Measurements from ENCODE around the gene ACOT7.
"Not testable (repeated sequence)": the region's sequence is repeated elsewhere in the genome, so short reads cannot be mapped to it uniquely, and the experiment has no call there.

The ACOT7 gene, protein sequence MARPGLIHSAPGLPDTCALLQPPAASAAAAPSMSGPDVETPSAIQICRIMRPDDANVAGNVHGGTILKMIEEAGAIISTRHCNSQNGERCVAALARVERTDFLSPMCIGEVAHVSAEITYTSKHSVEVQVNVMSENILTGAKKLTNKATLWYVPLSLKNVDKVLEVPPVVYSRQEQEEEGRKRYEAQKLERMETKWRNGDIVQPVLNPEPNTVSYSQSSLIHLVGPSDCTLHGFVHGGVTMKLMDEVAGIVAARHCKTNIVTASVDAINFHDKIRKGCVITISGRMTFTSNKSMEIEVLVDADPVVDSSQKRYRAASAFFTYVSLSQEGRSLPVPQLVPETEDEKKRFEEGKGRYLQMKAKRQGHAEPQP

DNA sequence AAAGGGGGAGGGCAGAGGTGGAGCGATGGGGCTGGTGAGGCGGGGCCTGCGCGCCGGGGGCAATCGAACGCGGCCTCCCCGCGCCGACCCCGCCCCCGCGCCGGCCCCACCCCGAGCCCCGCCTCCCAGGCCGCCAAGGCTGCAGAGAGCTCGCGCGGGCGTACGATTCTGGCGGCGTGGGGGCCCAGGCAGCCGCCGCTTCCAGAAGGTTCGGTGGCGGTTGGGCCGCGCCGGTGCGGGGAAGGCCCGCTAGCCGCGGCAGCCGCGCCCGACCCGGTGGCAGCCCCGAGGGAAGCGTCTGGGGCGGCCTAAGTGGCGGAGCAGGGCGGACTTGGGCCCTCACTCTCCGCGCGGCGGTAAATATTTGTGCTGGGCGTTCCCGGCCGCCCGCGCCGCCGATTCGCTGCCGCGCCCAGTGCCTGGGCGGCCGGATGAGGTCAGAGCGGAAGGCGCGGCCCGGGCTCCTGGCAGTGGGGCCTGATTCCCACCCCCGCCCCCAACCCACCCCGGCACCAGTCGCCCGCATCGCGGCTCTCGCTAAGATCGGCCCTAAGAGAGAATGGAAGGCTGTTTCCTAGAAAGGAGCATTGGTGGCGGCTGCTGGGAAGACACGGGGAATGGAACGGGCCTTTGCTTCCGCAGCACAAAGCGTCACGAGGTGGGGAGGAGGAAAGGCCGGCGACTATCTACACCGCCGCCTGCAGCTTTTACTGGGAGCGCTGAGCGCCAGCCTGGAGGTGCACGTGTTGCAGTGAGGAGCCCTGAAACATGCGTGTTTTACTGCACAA is at the start of gene ACOT7:
Gene ACOT7 (minus strand): TSS at position 368 of the 788 bp plus-strand sequence. CDS start 368 bp downstream, outside the sequence.
- DNase-seq: peak; percentile 88

DNA sequence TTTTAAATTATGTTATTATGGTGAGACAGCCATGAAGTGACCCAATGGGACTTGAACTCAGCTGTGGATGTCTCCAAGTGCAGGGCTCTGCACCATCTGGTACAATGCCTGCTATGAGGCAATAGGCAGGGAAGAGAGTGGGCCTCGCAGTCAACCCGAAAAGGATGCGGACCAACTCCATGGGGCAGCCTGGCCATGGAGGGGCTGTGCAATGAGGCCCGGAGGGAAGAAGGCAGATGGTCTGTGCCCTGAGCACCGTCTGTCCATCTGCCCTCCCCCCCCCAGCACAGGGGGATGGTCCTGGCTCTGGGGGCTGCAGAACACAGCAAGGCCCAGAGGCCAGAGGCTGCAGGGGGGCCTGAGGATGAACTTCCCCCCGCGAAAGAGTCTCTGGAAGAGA is 48.0 kb upstream of the ACOT7 start:
- DNase-seq: no peak

DNA sequence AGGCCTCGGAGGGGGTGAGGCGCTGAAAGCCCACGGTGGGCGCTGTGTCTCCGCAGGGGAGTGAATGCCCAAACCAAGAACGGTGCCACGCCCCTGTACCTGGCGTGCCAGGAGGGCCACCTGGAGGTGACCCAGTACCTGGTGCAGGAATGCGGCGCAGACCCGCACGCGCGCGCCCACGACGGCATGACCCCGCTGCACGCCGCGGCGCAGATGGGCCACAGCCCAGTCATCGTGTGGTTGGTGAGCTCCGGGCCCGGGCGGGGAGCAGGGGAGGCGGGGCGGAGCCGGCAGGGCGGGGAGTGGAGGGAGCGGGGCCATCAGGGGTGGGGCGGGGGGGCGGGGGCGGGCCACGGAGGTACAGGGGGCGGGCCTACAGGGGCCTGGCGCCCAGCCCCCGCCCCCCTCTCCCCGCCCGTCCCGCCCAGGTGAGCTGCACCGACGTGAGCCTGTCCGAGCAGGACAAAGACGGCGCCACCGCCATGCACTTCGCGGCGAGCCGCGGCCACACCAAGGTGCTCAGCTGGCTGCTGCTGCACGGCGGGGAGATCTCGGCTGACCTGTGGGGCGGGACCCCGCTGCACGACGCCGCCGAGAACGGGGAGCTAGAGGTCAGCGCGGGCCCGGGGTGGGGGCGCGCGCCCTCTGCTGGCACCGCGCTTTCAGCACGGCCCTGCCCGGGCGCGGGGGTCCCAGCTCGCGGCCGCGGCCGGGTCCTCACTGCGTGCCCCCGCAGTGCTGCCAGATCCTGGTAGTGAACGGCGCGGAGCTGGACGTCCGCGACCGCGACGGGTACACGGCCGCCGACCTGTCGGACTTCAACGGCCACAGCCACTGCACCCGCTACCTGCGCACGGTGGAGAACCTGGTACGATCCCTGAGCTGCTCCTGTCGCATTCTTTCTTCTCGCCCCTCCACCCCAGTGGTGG is 46.9 kb upstream of the ACOT7 start:
- DNase-seq: peak; percentile 29

DNA sequence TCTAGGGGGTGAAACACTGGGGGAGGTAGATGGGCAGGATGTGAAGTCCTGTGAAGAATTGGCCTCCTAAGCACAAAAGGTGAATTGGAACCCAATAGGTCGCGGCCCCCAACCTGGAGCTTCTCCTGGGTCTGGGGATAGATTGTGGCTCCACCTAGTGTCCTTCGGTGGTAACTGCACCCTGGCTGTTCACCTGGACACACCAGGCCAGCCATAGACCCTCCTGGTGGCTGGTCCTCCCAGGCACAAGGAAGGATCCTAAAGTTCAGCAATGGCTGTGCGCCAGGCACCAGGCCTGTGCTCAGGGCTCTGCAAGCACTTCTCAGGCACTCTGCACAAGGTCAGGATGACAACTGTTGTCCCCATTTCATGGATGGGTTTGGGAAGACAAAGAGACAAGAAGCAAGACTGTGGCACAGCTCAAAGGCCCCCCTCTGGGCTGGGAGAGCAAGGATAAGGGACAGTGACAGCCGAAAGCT is 44.5 kb upstream of the ACOT7 start:
- peak; percentile 42 for DNase-seq

DNA sequence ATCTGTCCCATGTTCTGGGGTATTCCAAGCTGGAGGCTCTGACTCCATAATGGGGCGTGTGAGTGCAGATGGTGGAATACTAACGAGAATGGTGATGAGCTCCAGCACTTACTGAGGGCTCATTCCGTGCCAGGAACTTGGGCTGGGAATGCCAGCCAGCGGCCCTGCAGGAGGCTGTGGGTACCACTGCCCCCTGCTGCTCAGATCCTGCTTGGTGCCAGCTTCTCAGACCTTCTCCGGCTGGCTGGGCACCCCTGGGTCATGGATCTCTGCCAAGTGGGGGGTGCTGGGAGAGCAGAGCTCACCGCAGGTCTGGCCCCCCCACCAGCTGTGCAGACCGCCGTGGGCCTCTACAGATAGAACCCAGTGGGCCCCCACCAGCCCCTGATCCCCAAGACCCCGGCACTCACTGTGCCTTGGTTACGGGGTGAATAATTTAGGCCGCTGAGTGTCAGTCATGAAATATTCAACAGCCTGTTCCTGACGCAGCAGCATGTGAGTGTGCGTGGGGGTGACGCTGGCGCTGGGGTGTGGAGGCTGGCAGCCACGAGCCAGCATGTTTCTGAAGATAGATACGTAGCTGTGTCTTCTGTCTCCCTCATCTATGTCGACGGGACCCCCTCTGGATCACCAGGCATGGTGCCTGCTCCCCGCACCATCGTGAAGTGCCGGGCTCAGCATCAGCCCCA is 43.6 kb upstream of the ACOT7 start:
- not testable (repeated sequence) for DNase-seq

DNA sequence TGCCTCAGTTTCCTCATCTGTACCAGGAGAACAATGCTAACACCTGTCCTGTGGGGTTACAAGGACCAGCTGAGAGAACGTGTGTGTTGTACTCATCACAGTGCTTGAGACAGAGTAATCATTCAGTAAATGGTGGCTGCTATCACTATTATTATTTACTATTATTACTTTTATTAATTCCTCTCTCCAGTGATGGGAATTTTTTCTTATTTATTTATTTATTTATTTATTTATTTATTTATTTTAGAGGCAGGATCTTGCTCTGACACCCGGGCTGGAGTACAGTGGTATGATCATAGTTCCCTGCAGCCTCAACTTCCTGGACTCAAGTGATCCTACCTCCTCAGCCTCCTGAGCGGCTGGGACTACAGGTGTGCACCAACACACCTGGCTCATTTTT is 42.7 kb upstream of the ACOT7 start:
- not testable (repeated sequence) for DNase-seq

DNA sequence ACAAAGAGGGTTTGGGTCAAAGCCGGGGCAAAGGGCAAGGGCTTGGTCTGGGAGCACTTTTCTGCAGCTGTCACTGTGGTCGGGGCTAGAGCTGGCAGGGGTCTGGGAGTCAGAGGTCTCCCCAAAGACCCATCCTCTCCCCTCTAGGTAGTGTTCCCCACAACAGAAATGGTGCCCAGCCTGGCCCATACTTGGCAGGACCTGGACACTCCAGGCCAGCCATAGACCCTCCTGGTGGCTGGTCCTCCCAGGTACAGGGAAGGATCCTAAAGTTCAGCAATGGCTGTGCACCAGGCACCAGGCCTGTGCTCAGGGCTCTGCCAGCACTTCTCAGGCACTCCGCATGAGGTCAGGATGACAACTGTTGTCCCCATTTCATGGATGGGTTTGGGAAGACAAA is 42.0 kb upstream of the ACOT7 start:
- DNase-seq: no peak

DNA sequence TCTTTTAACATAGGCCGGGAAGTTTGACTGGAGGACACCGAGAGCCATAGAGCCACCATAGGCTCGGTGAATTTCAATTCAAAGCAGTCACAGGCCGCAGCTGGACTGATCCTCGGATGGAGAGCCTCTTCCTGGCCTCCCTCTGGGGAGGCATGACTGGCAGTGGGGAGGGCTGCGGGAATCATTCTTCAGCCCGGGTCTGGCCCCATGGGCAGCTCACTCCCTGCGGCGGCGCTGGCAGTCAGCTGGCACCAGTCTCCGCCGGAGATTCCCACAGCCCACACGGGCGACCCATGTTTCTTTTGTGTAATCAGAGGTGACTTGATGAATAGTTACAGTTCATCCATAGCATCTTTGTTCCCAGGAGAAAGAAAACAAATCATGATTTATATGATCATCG is 41.6 kb upstream of the ACOT7 start:
- DNase-seq: no peak

DNA sequence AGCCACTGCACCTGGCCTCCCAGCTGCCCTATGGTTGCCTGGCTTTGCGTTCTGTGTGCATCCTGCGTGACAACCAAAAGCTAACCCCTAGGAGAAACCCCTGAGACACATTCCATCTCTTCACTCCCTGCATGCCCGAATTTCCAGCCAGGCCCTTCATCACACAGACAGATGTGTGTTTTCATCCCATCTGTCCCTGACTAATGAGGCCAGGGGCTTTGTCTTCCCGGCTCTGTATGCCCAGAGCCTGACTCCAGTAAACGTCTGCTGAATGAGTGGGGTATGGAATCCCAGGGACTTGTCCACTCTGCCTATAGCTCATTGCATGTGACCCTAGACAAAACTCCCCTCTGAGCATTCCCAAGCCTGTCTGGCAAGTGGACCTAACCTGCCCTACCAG is 40.6 kb upstream of the ACOT7 start:
- no peak for DNase-seq

DNA sequence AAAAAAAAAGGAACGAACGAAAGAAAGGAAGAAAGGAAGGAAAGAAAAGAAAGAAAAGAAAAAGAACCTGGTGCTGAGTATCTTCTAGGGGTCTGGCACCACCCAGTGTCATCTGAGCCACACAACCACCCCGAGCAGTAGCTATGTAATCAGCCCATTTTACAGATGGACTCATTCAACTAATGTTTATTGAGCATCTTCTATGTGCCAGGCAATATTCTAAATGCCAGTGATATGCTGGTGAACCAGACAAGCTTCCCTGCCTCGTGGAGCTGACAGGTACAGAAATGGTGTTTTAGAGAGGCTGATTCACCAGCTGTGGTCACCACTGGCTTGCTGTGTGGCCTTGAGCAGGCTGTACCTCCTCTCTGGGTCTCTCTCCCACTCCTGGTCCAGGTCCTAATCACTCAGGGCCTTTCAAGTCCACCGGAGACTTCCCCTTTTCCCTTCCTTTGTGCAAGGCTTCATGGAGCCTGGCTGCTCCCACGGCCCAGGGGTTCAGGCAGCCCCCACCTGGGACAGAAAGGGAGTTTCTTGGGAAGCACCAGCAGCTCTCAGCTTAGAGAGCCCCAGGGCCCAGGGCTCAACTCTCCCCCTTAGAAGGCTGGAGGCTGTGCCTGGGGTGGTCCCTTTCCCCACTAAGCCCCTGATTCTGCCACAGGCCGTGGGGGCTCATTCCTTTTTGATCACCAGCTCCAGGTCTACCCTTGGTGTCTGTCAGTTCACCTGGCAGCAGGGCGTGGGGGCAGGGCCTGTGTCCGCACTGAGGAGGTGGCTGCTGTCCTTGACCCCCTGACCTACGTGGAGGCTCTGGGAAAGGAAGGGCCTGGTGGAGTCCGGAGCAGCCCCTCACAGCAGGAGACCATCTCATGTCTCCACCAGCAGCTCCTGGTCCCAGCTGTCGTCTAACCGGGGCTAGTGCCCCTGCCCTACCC is 38.3 kb upstream of the ACOT7 start:
- not testable (repeated sequence) for DNase-seq

DNA sequence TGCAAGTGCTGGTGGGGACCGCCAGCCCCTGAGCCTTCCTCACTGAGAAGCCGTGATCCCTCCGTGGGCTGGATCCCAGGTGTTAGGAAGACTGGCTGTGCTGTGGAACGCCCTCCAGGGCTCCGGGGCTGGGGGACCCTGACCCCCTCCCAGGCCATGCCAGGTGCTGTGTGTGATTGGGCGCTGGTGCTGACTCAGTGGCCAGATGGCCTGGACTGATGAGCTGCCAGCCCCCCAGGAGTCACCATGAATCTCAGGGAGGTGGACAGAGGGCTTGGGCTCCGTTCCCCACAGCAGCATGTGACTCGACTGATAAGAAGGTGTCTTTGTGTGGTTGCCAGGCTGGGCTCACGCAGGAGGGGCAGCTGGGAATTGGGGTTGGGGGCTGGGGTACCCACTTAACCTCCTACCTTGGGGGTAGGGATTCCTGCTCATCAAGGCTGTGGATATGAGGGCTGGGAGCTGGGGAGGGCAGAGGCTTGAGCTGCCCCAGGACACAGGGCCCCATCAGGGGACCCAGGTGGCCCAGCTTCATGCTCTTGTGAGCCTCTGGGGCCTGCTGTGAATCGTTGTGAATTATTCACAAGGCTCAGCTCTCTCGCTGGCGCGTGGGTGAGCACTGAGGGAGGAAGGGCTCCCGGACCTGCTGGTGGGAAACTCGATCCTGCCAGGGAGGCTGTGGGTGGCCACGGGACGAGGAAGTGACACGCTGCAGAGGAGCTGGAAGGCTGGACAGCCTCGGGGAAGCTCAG is 36.3 kb upstream of the ACOT7 start:
- DNase-seq: not testable (repeated sequence)

DNA sequence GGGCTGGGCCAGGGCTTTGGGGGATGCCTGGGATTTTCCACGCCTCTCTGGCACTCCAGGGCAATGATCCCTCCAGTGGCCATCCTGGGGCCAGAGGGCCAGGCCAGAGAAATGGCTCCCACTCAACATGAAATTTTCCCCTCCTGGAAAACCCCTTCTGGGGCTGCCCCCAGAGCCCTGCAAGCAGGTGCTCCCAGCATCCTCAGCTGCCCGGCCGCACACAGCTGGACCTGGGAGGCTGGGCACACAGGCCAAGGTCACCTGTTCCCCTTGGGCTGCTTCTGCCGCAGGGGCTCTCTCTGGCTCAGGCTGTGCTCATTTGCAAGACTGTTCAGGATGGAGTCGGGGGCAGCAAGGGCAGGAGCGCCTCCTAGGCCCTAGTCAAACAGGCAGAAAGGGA is 34.9 kb upstream of the ACOT7 start:
- DNase-seq: not testable (repeated sequence)

DNA sequence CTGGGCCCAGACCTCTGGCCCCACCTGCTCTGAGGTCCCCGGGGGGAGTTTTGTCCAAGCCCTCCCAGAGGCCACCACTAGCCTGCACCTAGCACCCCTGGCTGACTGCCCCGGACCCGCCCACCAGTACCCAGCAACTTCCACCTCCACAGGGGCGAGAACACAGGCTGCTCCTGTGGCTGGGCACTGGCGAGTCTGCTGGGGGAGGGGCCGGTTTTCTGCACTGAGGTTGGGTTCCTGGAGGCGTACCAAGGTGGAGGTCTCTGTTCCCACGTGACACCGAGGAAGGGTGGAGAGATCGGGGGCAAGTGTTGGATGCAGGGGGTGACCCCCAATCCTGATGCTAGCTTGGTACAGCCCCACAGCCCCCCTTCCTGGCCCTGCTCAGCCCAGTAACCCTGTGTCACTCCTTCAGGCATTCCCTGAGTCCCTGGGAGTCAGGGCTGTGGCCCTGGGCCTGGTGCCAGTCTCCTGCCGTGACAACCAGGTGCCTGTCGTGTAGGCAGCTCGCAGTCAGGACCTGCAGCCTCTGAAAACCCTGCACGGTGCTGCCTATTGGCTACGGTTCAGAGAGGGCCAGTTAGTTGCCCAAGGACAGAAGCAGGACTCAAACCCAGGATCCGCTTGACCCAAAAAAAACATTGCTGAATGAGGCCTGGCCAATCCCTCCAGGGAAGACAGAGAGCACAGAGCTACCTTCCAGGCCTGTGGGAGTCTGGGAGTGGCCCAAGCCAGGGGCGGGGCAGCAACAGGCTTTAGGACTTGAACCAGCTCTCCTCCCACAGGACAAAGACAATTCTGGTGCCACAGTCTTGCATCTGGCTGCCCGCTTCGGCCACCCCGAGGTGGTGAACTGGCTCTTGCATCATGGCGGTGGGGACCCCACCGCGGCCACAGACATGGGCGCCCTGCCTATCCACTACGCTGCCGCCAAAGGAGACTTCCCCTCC is 34.1 kb upstream of the ACOT7 start:
- DNase-seq: no peak

DNA sequence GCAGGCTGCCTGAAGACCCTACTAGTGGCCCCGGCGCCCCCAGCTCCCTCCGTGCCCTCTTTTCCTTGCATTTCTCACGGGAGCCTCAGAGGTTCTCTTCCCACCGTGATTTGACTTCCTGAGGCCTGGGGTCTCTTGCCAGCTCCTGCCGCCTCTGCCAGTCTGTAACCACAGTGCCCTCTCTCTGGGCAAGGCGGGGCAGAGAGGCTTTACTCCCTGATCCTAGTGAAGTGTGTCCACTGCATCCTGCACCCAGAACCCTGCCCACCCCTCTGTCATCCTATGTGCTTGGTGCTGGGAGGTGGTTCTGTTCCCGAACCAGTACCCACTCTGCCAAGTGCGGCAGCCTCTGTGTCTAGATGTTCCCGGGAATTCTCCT is 33.4 kb upstream of the ACOT7 start:
- no peak for DNase-seq

DNA sequence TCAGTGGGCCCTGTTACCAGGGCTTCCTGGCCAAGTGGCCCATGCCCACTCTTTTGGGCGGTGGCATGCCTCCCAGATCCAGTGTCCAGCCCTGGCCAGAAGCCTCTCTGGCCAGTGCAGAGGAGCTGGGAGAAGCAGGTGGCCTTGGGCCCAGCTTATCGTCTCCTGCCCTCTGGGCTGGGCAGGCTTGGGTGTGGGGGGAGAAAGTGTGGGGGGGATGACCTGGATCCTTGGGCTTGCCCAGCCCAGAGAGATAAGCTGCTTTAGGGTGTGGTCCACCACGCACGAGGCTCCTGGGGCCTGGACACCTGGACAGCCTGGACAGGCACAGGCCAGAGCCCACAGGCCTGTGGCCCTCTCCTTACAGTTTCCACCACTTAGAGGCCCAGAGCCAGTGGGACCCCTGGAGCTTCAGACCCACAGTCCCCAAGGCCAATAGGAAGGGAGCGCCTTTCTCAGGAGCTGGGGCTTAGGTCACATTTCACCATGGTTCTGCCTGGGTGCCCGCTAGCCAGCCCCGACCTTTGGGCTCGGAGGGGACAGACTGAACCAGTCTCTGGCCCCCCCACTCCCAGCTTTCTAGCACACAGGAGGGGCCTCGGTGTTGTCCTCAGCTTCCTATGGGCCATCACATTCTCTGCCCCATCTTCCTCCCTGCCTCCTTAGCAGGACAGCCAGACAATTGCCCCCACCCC is 32.9 kb upstream of the ACOT7 start:
- no peak for DNase-seq

DNA sequence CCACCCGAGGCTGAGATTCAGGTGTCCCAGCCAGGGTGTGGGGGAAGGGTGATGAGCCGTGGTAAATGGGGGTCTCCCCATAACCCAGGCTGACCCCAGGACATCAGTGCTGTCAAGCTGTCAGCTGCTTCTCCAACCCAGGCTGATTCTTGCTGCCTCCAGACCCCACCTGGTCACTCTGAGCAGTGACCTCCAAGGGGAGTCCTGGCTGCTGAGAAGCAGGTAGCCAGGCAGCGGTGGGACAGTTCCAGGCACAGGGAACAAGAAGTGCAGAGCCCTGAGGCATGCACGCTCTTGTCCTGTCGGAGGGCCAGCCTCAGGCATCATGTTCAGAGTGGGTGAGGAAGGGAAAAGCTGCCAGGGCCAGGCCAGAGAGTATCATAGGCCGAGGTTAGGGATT is 32.1 kb upstream of the ACOT7 start:
- DNase-seq: no peak

DNA sequence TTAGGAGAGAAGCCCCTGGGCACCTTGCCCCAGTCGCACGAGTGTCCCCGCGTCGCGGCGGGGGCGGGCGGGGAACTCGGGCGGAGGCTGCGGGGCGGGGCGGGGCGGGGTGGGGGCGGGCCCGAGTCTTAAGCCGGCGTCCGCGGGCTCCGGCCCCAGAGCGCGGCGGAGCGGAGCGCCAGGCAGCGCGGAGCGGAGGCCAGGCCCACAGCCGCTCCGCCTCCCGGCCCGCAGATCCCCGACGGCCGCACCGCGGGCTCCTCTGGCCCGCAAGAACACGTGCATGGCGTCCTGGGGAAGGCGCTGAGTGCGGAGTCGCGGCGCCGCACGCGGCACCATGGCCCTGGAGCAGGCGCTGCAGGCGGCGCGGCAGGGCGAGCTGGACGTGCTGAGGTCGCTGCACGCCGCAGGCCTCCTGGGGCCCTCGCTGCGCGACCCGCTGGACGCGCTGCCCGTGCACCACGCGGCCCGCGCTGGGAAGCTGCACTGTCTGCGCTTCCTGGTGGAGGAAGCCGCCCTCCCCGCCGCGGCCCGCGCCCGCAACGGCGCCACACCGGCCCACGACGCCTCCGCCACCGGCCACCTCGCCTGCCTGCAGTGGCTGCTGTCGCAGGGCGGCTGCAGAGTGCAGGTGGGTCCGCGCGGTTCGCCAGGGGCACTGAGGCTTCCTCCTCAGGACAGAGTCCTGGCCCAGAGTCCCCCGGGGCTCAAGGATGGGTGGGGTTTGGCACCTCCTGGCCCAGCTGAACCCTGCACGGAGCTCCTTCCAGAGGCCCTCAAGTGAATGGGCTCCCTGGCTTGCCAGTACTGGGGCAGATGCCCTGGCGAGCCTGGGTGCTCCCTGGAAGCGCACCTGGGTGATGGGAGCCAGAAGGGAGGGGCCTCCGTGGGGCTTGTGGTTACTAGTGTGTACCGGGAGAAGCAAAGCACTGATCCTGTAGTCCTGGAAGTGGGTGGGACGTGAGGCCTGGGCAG is 31.3 kb upstream of the ACOT7 start, which contains the start of gene ESPN:
Gene ESPN (plus strand): TSS at position 158 of the 975 bp plus-strand sequence. CDS start 180 bp downstream, at position 338.
- DNase-seq: peak; percentile 22

Measured in NCI-H2227 treated with DMSO at 0.1 percent for 48 hours (cell line).